ENCODE data around the gene AMOTL2. TPM values are rescaled to one million over a fixed set of nuclear protein-coding genes. Genes with fewer than 3 reads are reported as not detected.
A peak's percentile ranks its signal among the peaks of the same experiment; 100 is the strongest.

Gene AMOTL2
- total and polyA plus RNA-seq, 2 experiments from 2014 or later = 63.9 to 81.6 TPM

- Histone ChIP-seq H3K4me2 (no peak overlapping the region), H3K9me3 (ENCODE audit: low read depth) (no peaks in the 10 kb centered on the region), H3K36me3 (replicated peaks; ENCODE audit: insufficient read depth, low read depth) (peaks cover 6% of the 10 kb centered on the region), H4K20me1 (ENCODE audit: insufficient read depth, poor library complexity, severe bottlenecking) (no peaks in the 10 kb centered on the region), H3K4me3 (no peak overlapping the region), H3K27me3 (no peaks in the 10 kb centered on the region), H3K79me2 (peaks cover 14% of the 10 kb centered on the region), H3K27ac (peak overlapping the region; percentile 18), H3K4me1 (ENCODE audit: insufficient read depth) (peaks cover 77% of the 10 kb centered on the region), H3K9me2 (replicated peaks; ENCODE audit: insufficient read depth) (no peaks in the 10 kb centered on the region), H2AFZ (no peak overlapping the region)
- TF ChIP-seq EZH2 (IDR thresholded peaks at IDR 0.05; ENCODE audit: borderline replicate concordance) (no peak), CTCF (IDR thresholded peaks at IDR 0.05; ENCODE audit: poor library complexity) (no peak), EZH2phosphoT487 (IDR thresholded peaks at IDR 0.05; ENCODE audit: low read depth, severe bottlenecking, unreplicated experiment) (no peak)
- 86% methylated on average over 7 of the region's 7 CpGs for WGBS (ENCODE audit: low lambda C conversion rate, missing lambda C conversion rate)
- no peak for DNase-seq (ENCODE audit: low spot score)
These were observed 19.5 kb downstream of the AMOTL2 start for GRCh38 chr3:134354612-134355251.

GRCh38 chr3:134353831-134354611 is 20.2 kb downstream of the AMOTL2 start:
- TF ChIP-seq EZH2phosphoT487 (IDR thresholded peaks at IDR 0.05; ENCODE audit: low read depth, severe bottlenecking, unreplicated experiment) = no peak
- no peak for TF ChIP-seq CTCF (IDR thresholded peaks at IDR 0.05; ENCODE audit: poor library complexity)
- H3K36me3 ChIP-seq (replicated peaks; ENCODE audit: insufficient read depth, low read depth) = peaks cover 5% of the 10 kb centered on the region

GRCh38 chr3:134353171-134353825 is 20.9 kb downstream of the AMOTL2 start:
- Histone ChIP-seq H3K27me3 (no peaks in the 10 kb centered on the region), H3K4me2 (no peak overlapping the region), H4K20me1 (ENCODE audit: insufficient read depth, poor library complexity, severe bottlenecking) (no peaks in the 10 kb centered on the region), H3K4me3 (no peak overlapping the region), H3K79me2 (peaks cover 14% of the 10 kb centered on the region), H3K4me1 (ENCODE audit: insufficient read depth) (peaks cover 63% of the 10 kb centered on the region), H3K36me3 (replicated peaks; ENCODE audit: insufficient read depth, low read depth) (no peaks in the 10 kb centered on the region), H3K9me2 (replicated peaks; ENCODE audit: insufficient read depth) (no peaks in the 10 kb centered on the region), H2AFZ (no peak overlapping the region), H3K9me3 (ENCODE audit: low read depth) (no peaks in the 10 kb centered on the region), H3K27ac (peak overlapping the region; percentile 14)
- TF ChIP-seq CTCF (IDR thresholded peaks at IDR 0.05; ENCODE audit: poor library complexity) (no peak), EZH2 (IDR thresholded peaks at IDR 0.05; ENCODE audit: borderline replicate concordance) (no peak), EZH2phosphoT487 (IDR thresholded peaks at IDR 0.05; ENCODE audit: low read depth, severe bottlenecking, unreplicated experiment) (no peak)
- no peak for DNase-seq (ENCODE audit: low spot score)
- 81% methylated on average over 8 of the region's 8 CpGs for WGBS (ENCODE audit: low lambda C conversion rate, missing lambda C conversion rate)

More at GRCh38 chr3:134353831-134354611, 20.2 kb downstream of the AMOTL2 start:
- WGBS (ENCODE audit: low lambda C conversion rate, missing lambda C conversion rate) = 84% methylated on average over 7 of the region's 7 CpGs
- peak overlapping the region; percentile 14 for H3K27ac ChIP-seq
- H2AFZ ChIP-seq = no peak overlapping the region
- peaks cover 14% of the 10 kb centered on the region for H3K79me2 ChIP-seq
- no peaks in the 10 kb centered on the region for H3K9me2 ChIP-seq (replicated peaks; ENCODE audit: insufficient read depth)
- H3K27me3 ChIP-seq = no peaks in the 10 kb centered on the region
- no peak overlapping the region for H3K4me3 ChIP-seq
- no peak for DNase-seq (ENCODE audit: low spot score)
- H4K20me1 ChIP-seq (ENCODE audit: insufficient read depth, poor library complexity, severe bottlenecking) = no peaks in the 10 kb centered on the region
- no peak overlapping the region for H3K4me2 ChIP-seq
- peaks cover 71% of the 10 kb centered on the region for H3K4me1 ChIP-seq (ENCODE audit: insufficient read depth)
- no peaks in the 10 kb centered on the region for H3K9me3 ChIP-seq (ENCODE audit: low read depth)

All from hepatocyte (in vitro differentiated cells).